Tibial nerve (tissue), 4 donors: ENCODE measurements around the gene MBD3L2. TPM values are rescaled to one million over a fixed set of nuclear protein-coding genes. Genes with fewer than 3 reads are reported as not detected.
"Not testable (repeated sequence)": the region's sequence is repeated elsewhere in the genome, so short reads cannot be mapped to it uniquely, and the experiment has no call there.

Experiments used
- DNase-seq, 2 donors: peaks; one replicate each; pipeline ENCODE4 v3.0.0-alpha.2; 2019; ENCODE audit warnings: low spot score in 2 of 2
- H3K27ac ChIP-seq, 4 donors: fragments of 200-600 bp; sonication (generic) in 3 of 4; one replicate each; pipeline ENCODE4 v1.5.1; 2017 to 2019; ENCODE audit warnings: mild to moderate bottlenecking in 1 of 4
- H3K27me3 ChIP-seq, 2 donors: fragments of 200-600 bp; sonication (generic) in 1 of 2; one replicate each; pipeline versions ENCODE4 v1.5.1 to v1.6.0; 2017 to 2019
- H3K36me3 ChIP-seq, 3 donors: fragments of 200-600 bp; sonication (generic); one replicate each; pipeline ENCODE4 v1.5.1; 2018 to 2019
- H3K4me1 ChIP-seq, 4 donors: fragments of 200-600 bp; sonication (generic) in 3 of 4; one replicate each; pipeline ENCODE4 v1.5.1; 2017 to 2019
- H3K4me3 ChIP-seq, 4 donors: fragments of 200-600 bp; sonication (generic) in 3 of 4; one replicate each; pipeline ENCODE4 v1.5.1; 2017 to 2019; ENCODE audit warnings: mild to moderate bottlenecking in 1 of 4, moderate library complexity in 1 of 4
- H3K9me3 ChIP-seq, 4 donors: fragments of 200-600 bp; sonication (generic) in 3 of 4; one replicate each; pipeline ENCODE4 v1.5.1; 2017 to 2019
- CTCF ChIP-seq, 5 experiments: fragments of 200-600 bp in 3 of 5; fragments of 450-650 bp in 2 of 5; sonication (generic) in 3 of 5; IDR thresholded peaks; one replicate each; pipeline ENCODE4 v1.5.1; 2016 to 2019; ENCODE audit warnings: antibody characterized with exemption in 5 of 5, mild to moderate bottlenecking in 3 of 5, moderate library complexity in 2 of 5
- EP300 ChIP-seq, 2 donors: sonication (generic); formaldehyde crosslinking; IDR thresholded peaks; one replicate each; pipeline ENCODE4 v1.6.1; 2017; ENCODE audit warnings: antibody characterized with exemption in 2 of 2, mild to moderate bottlenecking in 1 of 2
- POLR2A ChIP-seq, 2 donors: fragments of 450-650 bp; IDR thresholded peaks; one replicate each; pipeline ENCODE4 v1.6.1; 2017; ENCODE audit warnings: antibody characterized with exemption in 2 of 2, mild to moderate bottlenecking in 2 of 2, moderate library complexity in 2 of 2
- WGBS, 2 donors: methylation state at CpG; one replicate each; pipeline ENCODE4 v1.1.5; 2018; 5-methylcytosine and 5-hydroxymethylcytosine counted together
- total RNA-seq, 4 donors: library from RNA; depleted of rRNA; stranded (reverse); fragments of >200 nt; gene quantifications; one replicate each; pipeline ENCODE4 v1.1.0, GENCODE V29; 2016

MBD3L2 gene
- total RNA-seq, 4 donors from 2014 or later: not detected

GRCh38 chr19:7051421-7051820, 2.3 kb downstream of the MBD3L2 start:
- DNase-seq, H3K4me1 ChIP-seq, H3K9me3 ChIP-seq, H3K4me3 ChIP-seq, H3K27me3 ChIP-seq, H3K36me3 ChIP-seq, H3K27ac ChIP-seq: not testable (repeated sequence)
- WGBS, 2 donors: 83 to 94% methylated on average over 1 to 2 of the region's 5 CpGs

- H3K27ac ChIP-seq, H3K9me3 ChIP-seq, H3K4me1 ChIP-seq, H3K4me3 ChIP-seq, DNase-seq, H3K36me3 ChIP-seq, H3K27me3 ChIP-seq: not testable (repeated sequence)
- WGBS, 2 donors: 95% methylated on average over 7 of the region's 7 CpGs
Observed at GRCh38 chr19:7052896-7053295, 3.8 kb downstream of the MBD3L2 start.

GRCh38 chr19:7054635-7055368, 5.7 kb downstream of the MBD3L2 start:
- not testable (repeated sequence) for H3K9me3 ChIP-seq, H3K36me3 ChIP-seq, H3K27me3 ChIP-seq, H3K27ac ChIP-seq, H3K4me3 ChIP-seq, H3K4me1 ChIP-seq, DNase-seq
- whole genome bisulfite sequencing, 2 donors: 91 to 97% methylated on average over 8 to 12 of the region's 14 CpGs

- H3K27me3 ChIP-seq, H3K9me3 ChIP-seq, H3K4me3 ChIP-seq, H3K36me3 ChIP-seq, H3K27ac ChIP-seq, H3K4me1 ChIP-seq, DNase-seq: not testable (repeated sequence)
- 89 to 91% methylated on average over 11 to 12 of the region's 14 CpGs for WGBS, 2 donors
Observed at GRCh38 chr19:7055679-7056078, 6.6 kb downstream of the MBD3L2 start.

- H3K27ac ChIP-seq, DNase-seq, H3K4me1 ChIP-seq, H3K27me3 ChIP-seq, H3K36me3 ChIP-seq, H3K4me3 ChIP-seq, H3K9me3 ChIP-seq: not testable (repeated sequence)
- 90% methylated on average over 6 of the region's 16 CpGs; no CpG with 5 or more reads in 1 of the 2 donors for WGBS, 2 donors
Observed at GRCh38 chr19:7056371-7056770, 7.2 kb downstream of the MBD3L2 start.

- WGBS, 2 donors: no CpG with 5 or more reads among the region's 8 CpGs
- H3K4me1 ChIP-seq: not testable (repeated sequence)
Observed at GRCh38 chr19:7058576-7058975, 9.5 kb downstream of the MBD3L2 start, which contains the start of gene MBD3L3. TSS of gene MBD3L3 (minus strand) at chr19:7058676. CDS start at chr19:7058605, 71 bp downstream.

GRCh38 chr19:7059977-7060376, 10.9 kb downstream of the MBD3L2 start:
- WGBS, 2 donors: 66 to 68% methylated on average over 2 of the region's 2 CpGs
- H3K27me3 ChIP-seq, H3K4me1 ChIP-seq, H3K36me3 ChIP-seq, H3K27ac ChIP-seq, DNase-seq, H3K4me3 ChIP-seq, H3K9me3 ChIP-seq: not testable (repeated sequence)

More at GRCh38 chr19:7058576-7058975, 9.5 kb downstream of the MBD3L2 start, which contains the start of gene MBD3L3:
- H3K4me3 ChIP-seq, H3K9me3 ChIP-seq, H3K36me3 ChIP-seq, H3K27ac ChIP-seq, H3K27me3 ChIP-seq, DNase-seq: not testable (repeated sequence)

- no peak for DNase-seq
- WGBS, 2 donors: 79 to 91% methylated on average over 4 of the region's 4 CpGs
- H3K36me3 ChIP-seq: no peaks in the 10 kb centered on the region
- no peak overlapping the region for H3K27ac ChIP-seq
- H3K27me3 ChIP-seq: no peaks in the 10 kb centered on the region
- no peaks in the 10 kb centered on the region for H3K9me3 ChIP-seq
- H3K4me1 ChIP-seq: no peaks in the 10 kb centered on the region
- no peak overlapping the region for H3K4me3 ChIP-seq
- TF ChIP-seq EP300 (IDR thresholded peaks at IDR 0.05) (no peak), CTCF (IDR thresholded peaks at IDR 0.05) (no peak), POLR2A (IDR thresholded peaks at IDR 0.05) (no peak)
Observed at GRCh38 chr19:7063339-7063738, 14.2 kb downstream of the MBD3L2 start.
